ENCODE data around the gene MDN1.

Gene MDN1

GRCh38 chr6:89619567-89619966, 200.0 kb downstream of the MDN1 start:
- no peak overlapping the region for H3K4me3 ChIP-seq (ENCODE audit: low read length)
- no peak overlapping the region for H3K27ac ChIP-seq (ENCODE audit: low read depth, low read length)
- H3K27me3 ChIP-seq (ENCODE audit: insufficient read depth, low read length), result no peaks in the 10 kb centered on the region
- no peak overlapping the region for H3K9ac ChIP-seq (ENCODE audit: low read depth, low read length)
- H3K36me3 ChIP-seq (ENCODE audit: insufficient read depth, low read length), result no peaks in the 10 kb centered on the region
- no peaks in the 10 kb centered on the region for H3K9me3 ChIP-seq (ENCODE audit: insufficient read depth, low read depth, low read length)
- H3K4me1 ChIP-seq (ENCODE audit: insufficient read depth, low read length), result no peaks in the 10 kb centered on the region
- 94% methylated on average over 5 of the region's 6 CpGs for WGBS

- Histone ChIP-seq H3K9me3 (ENCODE audit: insufficient read depth, low read depth, low read length) (no peaks in the 10 kb centered on the region), H3K36me3 (ENCODE audit: insufficient read depth, low read length) (no peaks in the 10 kb centered on the region), H3K9ac (ENCODE audit: low read depth, low read length) (no peak overlapping the region), H3K4me3 (ENCODE audit: low read length) (no peak overlapping the region), H3K27me3 (ENCODE audit: insufficient read depth, low read length) (no peaks in the 10 kb centered on the region), H3K4me1 (ENCODE audit: insufficient read depth, low read length) (no peaks in the 10 kb centered on the region), H3K27ac (ENCODE audit: low read depth, low read length) (no peak overlapping the region)
- 92% methylated on average over 6 of the region's 6 CpGs for WGBS
Measured at GRCh38 chr6:89618026-89618425, 201.6 kb downstream of the MDN1 start.

DNA sequence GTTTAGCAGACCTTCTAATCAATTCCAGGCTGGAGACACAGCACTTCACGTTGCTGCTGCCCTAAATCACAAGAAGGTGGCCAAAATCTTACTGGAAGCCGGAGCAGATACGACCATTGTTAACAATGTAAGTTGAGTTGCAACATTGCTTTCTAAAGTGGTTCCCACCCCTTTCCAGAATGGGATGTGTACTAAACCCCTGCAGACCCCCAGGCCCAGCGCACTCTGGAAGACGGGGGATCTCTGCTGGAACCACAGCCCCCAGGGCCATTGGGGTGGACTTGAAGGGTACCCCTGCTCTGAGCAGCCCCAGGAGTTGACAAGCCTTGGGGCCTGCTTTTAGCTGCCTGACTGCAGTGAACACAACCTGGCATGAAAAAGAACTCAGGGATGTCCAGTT, 203.1 kb downstream of the MDN1 start:
- Histone ChIP-seq H3K27me3 (ENCODE audit: insufficient read depth, low read length) (no peaks in the 10 kb centered on the region), H3K9ac (ENCODE audit: low read depth, low read length) (no peak overlapping the region), H3K4me3 (ENCODE audit: low read length) (no peak overlapping the region), H3K36me3 (ENCODE audit: insufficient read depth, low read length) (no peaks in the 10 kb centered on the region), H3K9me3 (ENCODE audit: insufficient read depth, low read depth, low read length) (no peaks in the 10 kb centered on the region), H3K4me1 (ENCODE audit: insufficient read depth, low read length) (no peaks in the 10 kb centered on the region), H3K27ac (ENCODE audit: low read depth, low read length) (no peak overlapping the region)
- WGBS, result 95% methylated on average over 5 of the region's 5 CpGs

- H3K27me3 ChIP-seq (ENCODE audit: insufficient read depth, low read length), result no peaks in the 10 kb centered on the region
Measured at GRCh38 chr6:89615882-89616281, 203.7 kb downstream of the MDN1 start.

DNA sequence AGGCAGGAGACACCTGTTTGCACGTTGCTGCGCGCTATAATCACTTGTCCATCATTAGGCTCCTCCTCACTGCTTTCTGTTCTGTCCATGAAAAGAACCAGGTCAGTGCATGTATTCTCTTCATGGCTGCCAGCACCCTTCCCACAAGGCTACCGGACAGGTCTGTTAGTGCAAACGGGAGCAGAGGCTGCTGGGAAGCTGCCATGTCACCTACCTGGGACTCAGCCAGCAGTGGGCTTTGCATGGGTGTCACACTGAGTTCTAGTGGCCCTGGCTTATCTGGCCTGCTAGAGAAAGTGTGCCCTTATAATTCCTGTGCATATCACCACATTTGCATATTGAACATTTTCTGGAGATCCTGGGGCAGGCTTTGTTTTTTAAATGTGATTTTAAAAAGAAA, 205.8 kb downstream of the MDN1 start:
- Histone ChIP-seq H3K9me3 (ENCODE audit: insufficient read depth, low read depth, low read length) (no peaks in the 10 kb centered on the region), H3K27me3 (ENCODE audit: insufficient read depth, low read length) (no peaks in the 10 kb centered on the region), H3K36me3 (ENCODE audit: insufficient read depth, low read length) (no peaks in the 10 kb centered on the region), H3K4me3 (ENCODE audit: low read length) (no peak overlapping the region), H3K9ac (ENCODE audit: low read depth, low read length) (no peak overlapping the region), H3K27ac (ENCODE audit: low read depth, low read length) (no peak overlapping the region), H3K4me1 (ENCODE audit: insufficient read depth, low read length) (no peaks in the 10 kb centered on the region)
- 95% methylated on average over 5 of the region's 5 CpGs for WGBS

More at GRCh38 chr6:89615882-89616281, 203.7 kb downstream of the MDN1 start:
- Histone ChIP-seq H3K9me3 (ENCODE audit: insufficient read depth, low read depth, low read length) (no peaks in the 10 kb centered on the region), H3K27ac (ENCODE audit: low read depth, low read length) (no peak overlapping the region), H3K36me3 (ENCODE audit: insufficient read depth, low read length) (no peaks in the 10 kb centered on the region), H3K4me3 (ENCODE audit: low read length) (no peak overlapping the region), H3K4me1 (ENCODE audit: insufficient read depth, low read length) (no peaks in the 10 kb centered on the region), H3K9ac (ENCODE audit: low read depth, low read length) (no peak overlapping the region)
- WGBS, result 94% methylated on average over 5 of the region's 5 CpGs

- Histone ChIP-seq H3K9ac (ENCODE audit: low read depth, low read length) (no peak overlapping the region), H3K9me3 (ENCODE audit: insufficient read depth, low read depth, low read length) (no peaks in the 10 kb centered on the region), H3K4me1 (ENCODE audit: insufficient read depth, low read length) (no peaks in the 10 kb centered on the region), H3K27ac (ENCODE audit: low read depth, low read length) (no peak overlapping the region), H3K4me3 (ENCODE audit: low read length) (no peak overlapping the region), H3K27me3 (ENCODE audit: insufficient read depth, low read length) (no peaks in the 10 kb centered on the region), H3K36me3 (ENCODE audit: insufficient read depth, low read length) (no peaks in the 10 kb centered on the region)
- 87% methylated on average over 12 of the region's 12 CpGs for WGBS
Measured at GRCh38 chr6:89612121-89612520, 207.5 kb downstream of the MDN1 start.

- H3K4me3 ChIP-seq (ENCODE audit: low read length), result no peak overlapping the region
- H3K9me3 ChIP-seq (ENCODE audit: insufficient read depth, low read depth, low read length), result no peaks in the 10 kb centered on the region
- H3K27me3 ChIP-seq (ENCODE audit: insufficient read depth, low read length), result no peaks in the 10 kb centered on the region
- H3K9ac ChIP-seq (ENCODE audit: low read depth, low read length), result no peak overlapping the region
- H3K27ac ChIP-seq (ENCODE audit: low read depth, low read length), result no peak overlapping the region
- no peaks in the 10 kb centered on the region for H3K4me1 ChIP-seq (ENCODE audit: insufficient read depth, low read length)
- no peaks in the 10 kb centered on the region for H3K36me3 ChIP-seq (ENCODE audit: insufficient read depth, low read length)
Measured at GRCh38 chr6:89611666-89612065, 207.9 kb downstream of the MDN1 start.

DNA sequence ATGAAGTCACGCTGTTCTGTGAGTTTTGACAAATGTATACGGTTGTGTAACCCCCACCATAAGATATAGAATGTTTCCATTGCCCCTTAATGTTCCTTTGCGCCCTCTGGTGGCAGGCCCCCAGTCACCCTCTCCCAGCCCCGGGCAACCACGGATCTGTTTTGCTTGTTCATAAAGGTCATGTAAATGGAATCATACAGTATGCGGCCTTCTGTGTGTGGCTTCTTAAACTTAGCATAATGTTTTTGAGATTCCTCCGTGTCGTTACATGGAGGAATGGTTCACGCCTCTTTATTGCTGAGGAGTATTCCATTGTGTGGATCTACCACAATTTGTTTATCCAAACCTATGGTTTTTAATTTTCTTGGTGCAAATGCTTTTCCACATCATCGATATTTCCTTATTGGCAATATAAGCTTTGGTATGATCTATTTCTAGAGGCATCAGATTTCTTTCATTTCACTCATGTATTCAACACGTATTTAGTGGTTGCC, 209.4 kb downstream of the MDN1 start:
- 67% methylated on average over 8 of the region's 11 CpGs for WGBS
- H3K9ac ChIP-seq (ENCODE audit: low read depth, low read length), result no peak overlapping the region

GRCh38 chr6:89605861-89606260, 213.7 kb downstream of the MDN1 start:
- 96% methylated on average over 5 of the region's 5 CpGs for WGBS
- Histone ChIP-seq H3K36me3 (ENCODE audit: insufficient read depth, low read length) (no peaks in the 10 kb centered on the region), H3K27ac (ENCODE audit: low read depth, low read length) (no peak overlapping the region), H3K9ac (ENCODE audit: low read depth, low read length) (no peak overlapping the region), H3K27me3 (ENCODE audit: insufficient read depth, low read length) (no peaks in the 10 kb centered on the region), H3K9me3 (ENCODE audit: insufficient read depth, low read depth, low read length) (no peaks in the 10 kb centered on the region), H3K4me1 (ENCODE audit: insufficient read depth, low read length) (no peaks in the 10 kb centered on the region), H3K4me3 (ENCODE audit: low read length) (no peak overlapping the region)

More for the DNA sequence above, 209.4 kb downstream of the MDN1 start:
- H3K4me1 ChIP-seq (ENCODE audit: insufficient read depth, low read length), result no peaks in the 10 kb centered on the region
- no peaks in the 10 kb centered on the region for H3K36me3 ChIP-seq (ENCODE audit: insufficient read depth, low read length)
- H3K9me3 ChIP-seq (ENCODE audit: insufficient read depth, low read depth, low read length), result no peaks in the 10 kb centered on the region
- H3K4me3 ChIP-seq (ENCODE audit: low read length), result no peak overlapping the region
- H3K27ac ChIP-seq (ENCODE audit: low read depth, low read length), result no peak overlapping the region
- H3K27me3 ChIP-seq (ENCODE audit: insufficient read depth, low read length), result no peaks in the 10 kb centered on the region

GRCh38 chr6:89604653-89605052, 214.9 kb downstream of the MDN1 start:
- 83% methylated on average over 4 of the region's 5 CpGs for WGBS
- Histone ChIP-seq H3K27ac (ENCODE audit: low read depth, low read length) (no peak overlapping the region), H3K4me1 (ENCODE audit: insufficient read depth, low read length) (no peaks in the 10 kb centered on the region), H3K4me3 (ENCODE audit: low read length) (no peak overlapping the region), H3K36me3 (ENCODE audit: insufficient read depth, low read length) (no peaks in the 10 kb centered on the region), H3K9me3 (ENCODE audit: insufficient read depth, low read depth, low read length) (no peaks in the 10 kb centered on the region), H3K9ac (ENCODE audit: low read depth, low read length) (no peak overlapping the region), H3K27me3 (ENCODE audit: insufficient read depth, low read length) (no peaks in the 10 kb centered on the region)

- Histone ChIP-seq H3K9me3 (ENCODE audit: insufficient read depth, low read depth, low read length) (no peaks in the 10 kb centered on the region), H3K9ac (ENCODE audit: low read depth, low read length) (no peak overlapping the region), H3K4me3 (ENCODE audit: low read length) (no peak overlapping the region), H3K27ac (ENCODE audit: low read depth, low read length) (no peak overlapping the region), H3K4me1 (ENCODE audit: insufficient read depth, low read length) (no peaks in the 10 kb centered on the region), H3K27me3 (ENCODE audit: insufficient read depth, low read length) (no peaks in the 10 kb centered on the region), H3K36me3 (ENCODE audit: insufficient read depth, low read length) (no peaks in the 10 kb centered on the region)
- WGBS, result 97% methylated on average over 6 of the region's 6 CpGs
Measured at GRCh38 chr6:89602166-89602565, 217.4 kb downstream of the MDN1 start.

GRCh38 chr6:89599727-89600126, 219.9 kb downstream of the MDN1 start:
- Histone ChIP-seq H3K36me3 (ENCODE audit: insufficient read depth, low read length) (no peaks in the 10 kb centered on the region), H3K27me3 (ENCODE audit: insufficient read depth, low read length) (no peaks in the 10 kb centered on the region), H3K4me3 (ENCODE audit: low read length) (no peak overlapping the region), H3K27ac (ENCODE audit: low read depth, low read length) (no peak overlapping the region), H3K9me3 (ENCODE audit: insufficient read depth, low read depth, low read length) (no peaks in the 10 kb centered on the region), H3K4me1 (ENCODE audit: insufficient read depth, low read length) (no peaks in the 10 kb centered on the region), H3K9ac (ENCODE audit: low read depth, low read length) (no peak overlapping the region)
- 92% methylated on average over 7 of the region's 7 CpGs for WGBS
